NCI-H187 (cell line): ENCODE data around the gene MDN1.
"Not testable (repeated sequence)": the region's sequence is repeated elsewhere in the genome, so short reads cannot be mapped to it uniquely, and the experiment has no call there.

ENCODE experiments used
- DNase-seq, 2 experiments: peaks; one replicate each; lab custom pipeline; 2025; lab: John Stamatoyannopoulos, UW

MDN1 gene

GRCh38 chr6:89818977-89819335 is 638 bp downstream of the MDN1 start:
- DNase-seq: peak in 1 of 2 experiments; percentile 40

DNA sequence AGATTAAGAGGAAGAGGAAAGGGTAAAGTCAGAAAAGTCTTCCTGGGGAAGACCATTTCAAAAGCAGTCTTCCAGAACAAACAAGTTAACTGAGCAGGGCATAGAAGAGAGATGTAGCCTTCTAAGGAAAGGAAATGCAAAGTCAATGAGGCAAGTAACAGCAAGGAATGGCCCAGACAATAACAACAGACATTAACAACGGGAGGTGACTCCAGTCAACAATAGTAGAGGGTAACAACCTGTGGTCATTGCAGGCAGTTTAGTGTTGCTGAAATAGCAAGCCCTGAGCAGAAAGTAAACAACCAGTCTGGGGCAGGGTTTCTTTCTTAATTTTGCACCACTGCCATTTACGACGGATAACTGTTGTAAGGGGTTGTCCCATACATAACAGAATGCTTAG is 2.1 kb downstream of the MDN1 start:
- DNase-seq: no peak

DNA sequence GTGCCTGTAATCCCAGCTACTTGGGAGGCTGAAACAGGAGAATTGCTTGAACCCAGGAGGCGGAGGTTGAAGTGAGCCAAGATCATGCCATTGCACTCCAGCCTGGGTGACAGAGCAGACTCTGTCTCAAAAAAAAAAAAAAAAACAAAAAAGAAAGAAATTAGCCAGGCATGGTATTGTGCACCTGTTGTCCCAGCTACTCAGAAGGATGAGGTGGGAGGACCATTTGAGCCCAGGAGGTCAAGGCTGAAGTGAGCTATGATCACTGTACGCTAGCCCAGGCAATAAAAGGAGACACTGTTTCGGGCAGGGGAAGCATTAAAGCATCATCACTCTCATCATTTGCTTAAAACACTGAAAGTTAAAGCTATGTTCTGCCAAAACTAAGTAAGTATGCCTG is 6.2 kb downstream of the MDN1 start:
- not testable (repeated sequence) for DNase-seq

DNA sequence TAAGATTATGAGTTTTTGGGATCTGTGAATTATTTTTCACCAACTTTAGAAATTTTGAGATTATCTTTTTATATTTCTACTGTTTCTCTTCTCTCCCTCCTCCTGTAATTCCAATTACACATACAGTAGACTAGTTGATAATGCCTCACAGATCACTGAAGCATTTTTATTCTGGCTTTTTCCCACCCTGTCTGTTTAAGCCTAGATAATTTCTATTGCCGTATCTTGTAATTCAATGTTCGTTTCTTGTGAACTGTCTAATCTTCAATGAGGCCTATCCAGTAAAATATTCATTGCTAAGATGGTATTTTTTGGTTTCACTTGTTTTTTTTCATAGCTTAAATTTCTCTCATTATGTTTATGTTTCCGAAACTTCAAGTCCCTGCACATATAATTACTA is 12.0 kb downstream of the MDN1 start:
- DNase-seq: no peak

- DNase-seq: no peak
Observed at GRCh38 chr6:89805814-89806371, 13.7 kb downstream of the MDN1 start.

DNA sequence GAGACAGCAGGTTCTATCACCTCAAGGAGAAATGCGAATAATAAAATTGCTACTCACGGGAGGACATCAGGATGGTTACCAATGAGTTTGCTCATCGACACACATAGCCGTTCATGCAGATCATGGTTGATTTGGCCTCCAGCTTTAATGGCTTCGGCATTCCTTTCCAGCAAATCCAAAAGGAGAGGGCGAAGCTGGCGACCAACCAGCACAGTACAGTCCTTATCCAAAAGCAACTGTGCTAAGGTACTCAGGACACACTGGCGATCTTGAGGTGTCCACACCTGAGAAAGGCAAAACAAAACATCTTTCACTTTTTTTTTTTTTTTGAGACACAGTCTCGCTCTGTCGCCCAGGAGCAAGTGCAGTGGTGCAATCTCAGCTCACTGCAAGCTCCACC is 16.3 kb downstream of the MDN1 start:
- DNase-seq: no peak

DNA sequence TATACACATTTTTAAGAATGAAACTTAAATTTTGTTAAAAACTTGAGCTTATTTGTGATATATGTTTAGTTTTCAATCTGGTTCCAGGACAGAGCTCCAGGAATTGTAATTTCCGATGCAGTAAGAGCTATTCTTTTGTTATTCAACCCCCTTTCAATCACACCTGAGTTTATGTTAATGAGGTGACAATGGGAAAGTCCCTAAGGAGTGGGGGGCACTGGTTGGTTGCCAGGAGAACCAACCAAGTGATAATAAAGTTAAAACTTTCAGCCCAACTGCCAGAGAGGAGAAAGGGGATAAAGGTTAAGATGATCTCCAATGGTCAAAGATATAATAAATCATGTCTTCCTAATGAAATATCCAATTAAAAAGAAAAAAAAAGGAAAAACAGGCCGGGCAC is 19.8 kb downstream of the MDN1 start:
- no peak for DNase-seq

- no peak for DNase-seq
Observed at GRCh38 chr6:89799096-89799495, 20.5 kb downstream of the MDN1 start.

DNA sequence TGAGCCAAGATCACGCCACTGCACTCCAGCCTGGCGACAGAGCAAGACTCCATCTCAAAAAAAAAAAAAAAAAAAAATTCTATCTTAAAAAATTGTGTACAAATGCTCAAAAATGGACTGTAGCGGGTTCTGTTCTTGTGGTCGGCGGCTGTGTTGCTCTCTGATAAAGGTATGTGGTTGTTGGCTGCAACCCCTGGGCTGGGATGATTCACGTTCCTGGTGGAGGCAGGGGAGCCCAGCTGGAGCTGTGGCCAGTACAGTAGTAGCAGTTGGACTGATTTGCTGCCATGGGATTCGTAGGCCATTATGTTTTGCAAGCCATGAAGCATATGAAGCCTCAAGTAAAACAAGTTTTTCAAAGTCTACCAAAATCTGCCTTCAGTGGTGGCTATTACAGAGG is 22.3 kb downstream of the MDN1 start:
- no peak for DNase-seq

DNA sequence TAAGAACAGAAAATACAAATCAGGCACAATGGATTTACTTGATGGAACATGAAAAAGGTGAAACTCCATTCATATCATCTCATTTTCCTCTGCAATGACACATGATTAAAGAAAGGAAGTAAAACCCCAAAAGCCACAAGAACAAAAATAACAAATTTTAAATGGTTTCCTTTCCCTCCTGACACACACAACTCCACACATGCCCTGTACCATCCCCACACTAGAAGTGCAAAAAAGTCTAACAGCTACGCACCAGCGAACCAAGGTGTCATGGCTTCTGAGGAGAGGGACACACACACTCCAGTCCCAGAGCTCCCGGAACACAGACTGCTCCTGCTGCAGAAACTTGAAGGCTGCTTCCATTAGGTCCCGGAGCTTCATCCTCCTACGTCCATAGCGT is 25.3 kb downstream of the MDN1 start:
- DNase-seq: no peak

DNA sequence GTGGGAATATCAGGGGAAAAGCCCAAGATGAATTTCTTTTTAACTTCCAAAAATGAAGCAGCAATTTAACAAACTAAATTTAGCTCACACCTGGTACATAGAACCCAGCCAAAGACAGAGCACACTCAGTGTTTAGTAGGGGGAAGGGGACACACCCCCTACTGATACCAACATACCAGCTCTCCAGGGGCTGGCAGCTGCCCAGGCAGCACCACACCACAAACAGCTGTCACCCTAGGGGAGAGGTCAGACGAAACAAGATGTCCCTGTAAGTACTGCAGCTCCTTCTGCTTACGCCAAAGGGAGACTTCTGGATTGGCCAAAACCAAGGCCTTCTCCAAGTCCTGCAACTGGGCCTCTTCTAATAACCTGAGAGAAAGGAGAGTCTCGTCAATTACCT is 26.0 kb downstream of the MDN1 start:
- DNase-seq: no peak

GRCh38 chr6:89792881-89793280 is 26.7 kb downstream of the MDN1 start:
- DNase-seq: no peak

GRCh38 chr6:89790403-89790802 is 29.2 kb downstream of the MDN1 start:
- DNase-seq: no peak

DNA sequence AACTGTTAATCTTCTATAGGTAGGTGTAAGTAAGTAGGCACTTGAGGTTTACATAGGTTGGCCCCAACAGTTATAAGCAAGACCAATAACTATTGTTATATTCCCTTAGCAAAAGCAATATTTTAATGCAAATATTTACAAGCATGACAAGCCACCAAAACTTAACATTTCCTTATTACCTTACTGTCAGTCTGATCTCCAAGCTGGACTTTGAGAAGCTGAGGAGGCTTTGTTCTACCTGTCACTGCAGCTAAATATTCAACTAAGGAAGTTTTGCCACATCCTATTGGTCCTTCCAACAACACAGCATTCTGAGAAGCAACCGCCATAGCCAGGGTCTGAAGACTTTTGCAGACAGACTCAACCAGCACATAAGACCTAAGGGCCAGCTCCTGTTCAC is 29.6 kb downstream of the MDN1 start:
- DNase-seq: no peak

GRCh38 chr6:89787660-89788328 is 31.8 kb downstream of the MDN1 start:
- DNase-seq: no peak

GRCh38 chr6:89786970-89787369 is 32.6 kb downstream of the MDN1 start:
- DNase-seq: no peak

DNA sequence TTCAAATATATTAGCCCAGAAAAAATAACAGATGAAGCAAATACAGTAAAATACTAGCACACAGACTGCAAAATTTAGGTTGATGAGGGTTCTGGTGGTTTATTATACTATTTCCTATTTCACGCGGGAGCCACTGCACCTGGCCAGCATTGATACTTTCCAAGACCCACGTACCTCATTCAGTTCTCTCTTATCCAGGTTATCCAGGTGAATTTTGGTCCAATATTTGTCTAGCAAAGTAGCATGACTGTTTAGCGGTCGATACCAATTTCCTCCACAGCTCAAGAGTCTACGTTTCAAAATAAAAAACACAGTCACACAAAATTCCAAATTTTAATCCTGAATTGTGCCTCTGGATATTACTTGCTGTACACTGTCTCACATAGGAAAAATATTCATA is 34.8 kb downstream of the MDN1 start:
- no peak for DNase-seq

DNA sequence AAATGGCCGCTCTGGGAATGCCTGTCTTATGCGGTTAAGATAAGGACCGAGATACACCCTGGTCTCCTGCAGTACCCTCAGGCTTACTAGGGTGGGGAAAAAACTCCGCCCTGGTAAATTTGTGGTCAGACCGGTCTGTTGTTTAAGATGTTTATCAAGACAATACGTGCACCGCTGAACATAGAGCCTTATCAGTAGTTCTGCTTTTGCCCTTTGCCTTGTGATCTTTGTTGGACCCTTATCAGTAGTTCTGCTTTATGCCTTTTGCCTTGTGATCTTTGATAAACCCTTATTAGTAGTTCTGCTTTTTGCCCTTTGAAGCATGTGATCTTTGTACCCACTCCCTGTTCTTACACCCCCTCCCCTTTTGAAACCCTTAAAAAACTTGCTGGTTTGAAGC is 36.3 kb downstream of the MDN1 start:
- not testable (repeated sequence) for DNase-seq

DNA sequence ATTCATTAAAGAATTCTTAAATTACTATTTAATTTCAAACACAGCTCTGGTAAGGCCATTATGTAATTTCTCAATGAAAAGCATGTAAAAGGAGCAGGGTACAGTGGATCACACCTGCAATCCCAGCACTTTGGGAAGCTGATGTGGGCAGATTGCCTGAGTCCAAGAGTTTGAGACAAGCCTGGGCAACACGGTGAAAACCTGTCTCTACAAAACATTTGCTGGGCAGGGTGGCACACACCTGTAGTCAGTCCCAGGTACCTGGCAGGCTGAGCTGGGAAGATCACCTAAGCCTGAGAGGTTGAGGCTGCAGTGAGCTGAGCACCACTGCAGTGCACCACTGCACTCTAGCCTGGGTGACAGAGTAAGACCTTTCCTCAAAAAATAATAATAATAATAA is 37.4 kb downstream of the MDN1 start:
- DNase-seq: no peak

GRCh38 chr6:89781070-89782034 is 38.2 kb downstream of the MDN1 start:
- DNase-seq: no peak

DNA sequence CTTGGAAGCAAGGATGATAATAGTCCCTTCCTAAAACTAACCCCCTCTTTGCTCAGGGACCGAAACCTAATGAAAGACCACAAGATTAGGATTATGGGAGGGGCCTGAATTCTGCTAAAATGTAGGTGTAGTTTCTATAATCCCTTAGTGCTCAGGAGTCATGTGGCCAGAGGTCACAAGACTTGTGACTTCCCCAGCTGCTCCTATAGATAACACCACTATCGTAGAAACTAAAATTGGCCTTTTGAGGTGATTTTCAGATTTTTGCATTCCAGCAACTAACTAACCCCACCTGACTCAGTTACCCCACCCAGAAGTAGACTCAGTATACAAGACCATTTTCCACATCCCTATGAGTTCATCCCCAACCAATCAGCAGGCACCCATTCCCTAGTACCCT is 42.1 kb downstream of the MDN1 start:
- DNase-seq: no peak

DNA sequence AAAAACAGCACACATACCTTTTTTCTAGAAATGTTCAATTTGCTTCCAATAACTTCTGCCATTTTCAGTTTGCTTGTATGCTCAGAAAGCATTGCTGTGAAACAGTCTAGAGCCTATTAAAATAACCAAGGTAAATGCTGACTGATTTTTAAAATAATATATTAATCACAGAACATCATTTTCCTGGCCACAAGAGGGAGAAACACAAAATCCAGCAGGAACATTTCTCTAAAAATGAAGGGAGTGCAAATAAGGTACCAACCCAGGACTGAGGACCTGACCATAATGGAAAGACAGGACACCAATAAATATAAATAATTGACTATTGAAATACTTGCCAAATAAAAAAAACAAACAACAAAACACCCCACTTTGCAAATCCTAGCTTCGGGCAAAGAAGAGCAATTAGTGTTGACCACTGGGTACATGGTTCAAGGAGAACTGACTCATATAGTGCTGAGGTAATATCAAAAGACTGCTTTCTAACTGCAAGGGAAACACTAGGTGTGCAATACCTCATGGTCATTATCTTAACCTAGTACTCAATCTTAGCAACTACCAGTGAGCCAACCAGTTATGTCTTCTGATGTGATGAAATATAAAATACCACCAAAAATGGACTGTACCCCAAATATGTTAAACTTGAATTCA is 42.9 kb downstream of the MDN1 start:
- DNase-seq: no peak

GRCh38 chr6:89775150-89775549 is 44.4 kb downstream of the MDN1 start:
- no peak for DNase-seq
